Omental fat pad (tissue), 4 donors: ENCODE results near the gene PLP2. TPM values are rescaled to one million over a fixed set of nuclear protein-coding genes. Genes with fewer than 3 reads are reported as not detected.

Experiments used
- ATAC-seq: fragments of 150-250 bp; one replicate; pipeline ENCODE4 v1.9.1; 2016; ENCODE audit warnings: mild to moderate bottlenecking, moderate library complexity; ENCODE audit not compliant: low FRiP score
- DNase-seq: peaks from one replicate; pipeline ENCODE4 v3.0.0-alpha.2; 2019; ENCODE audit warnings: low spot score
- CTCF ChIP-seq, 3 donors: fragments of 450-650 bp; IDR thresholded peaks; one replicate each; pipeline ENCODE4 v1.5.1; 2016 to 2017; ENCODE audit warnings: antibody characterized with exemption in 3 of 3, mild to moderate bottlenecking in 3 of 3, moderate library complexity in 2 of 3
- total RNA-seq, 4 donors: library from RNA; depleted of rRNA; stranded (reverse); fragments of >200 nt; gene quantifications; one replicate each; pipeline ENCODE4 v1.1.0, GENCODE V29; 2016

The PLP2 gene
- total RNA-seq, 4 donors from 2014 or later = 26.3 to 48.0 (median 38.3) TPM

GRCh38 chrX:49198540-49199314, 27.0 kb downstream of the PLP2 start:
- ATAC-seq (no peak), DNase-seq (no peak)
- no peak for TF ChIP-seq CTCF (IDR thresholded peaks at IDR 0.05)

GRCh38 chrX:49199315-49199595, 27.6 kb downstream of the PLP2 start:
- TF ChIP-seq CTCF (IDR thresholded peaks at IDR 0.05) = no peak
- no peak for ATAC-seq
- DNase-seq = no peak

GRCh38 chrX:49199906-49200771, 28.4 kb downstream of the PLP2 start, which contains the start of gene SYP:
SYP (minus strand) TSS chrX:49200193; CDS start chrX:49200186, 7 bp downstream.
- TF ChIP-seq CTCF (IDR thresholded peaks at IDR 0.05) = no peak
- ATAC-seq = peak; percentile 96
- DNase-seq = peak; percentile 62

- ATAC-seq (no peak), DNase-seq (no peak)
- no peak for TF ChIP-seq CTCF (IDR thresholded peaks at IDR 0.05)
Measured at GRCh38 chrX:49202022-49202421, 30.3 kb downstream of the PLP2 start.

GRCh38 chrX:49203536-49203935, 31.8 kb downstream of the PLP2 start:
- DNase-seq = no peak
- no peak for ATAC-seq
- TF ChIP-seq CTCF (IDR thresholded peaks at IDR 0.05) = no peak

- no peak for TF ChIP-seq CTCF (IDR thresholded peaks at IDR 0.05)
- ATAC-seq (no peak), DNase-seq (no peak)
Measured at GRCh38 chrX:49204017-49204416, 32.3 kb downstream of the PLP2 start.
